ENCODE results near the gene VSIG10.
"Not testable (repeated sequence)": the region's sequence is repeated elsewhere in the genome, so short reads cannot be mapped to it uniquely, and the experiment has no call there.

The VSIG10 gene

GRCh38 chr12:118033902-118034301, 69.9 kb downstream of the VSIG10 start:
- no peak for DNase-seq (ENCODE audit: low read depth in 3 of 3)

- DNase-seq (ENCODE audit: low read depth in 3 of 3), result no peak
Observed at GRCh38 chr12:118033323-118033722, 70.5 kb downstream of the VSIG10 start.

- no peak for DNase-seq (ENCODE audit: low read depth in 3 of 3)
Observed at GRCh38 chr12:118032188-118032587, 71.6 kb downstream of the VSIG10 start.

- no peak for DNase-seq (ENCODE audit: low read depth in 3 of 3)
Observed at GRCh38 chr12:118029166-118029565, 74.6 kb downstream of the VSIG10 start.

GRCh38 chr12:118025168-118025567, 78.6 kb downstream of the VSIG10 start:
- DNase-seq (ENCODE audit: low read depth in 3 of 3), result no peak

- DNase-seq (ENCODE audit: low read depth in 3 of 3), result no peak
Observed at GRCh38 chr12:118023301-118023860, 80.4 kb downstream of the VSIG10 start.

- no peak for DNase-seq (ENCODE audit: low read depth in 3 of 3)
Observed at GRCh38 chr12:118022728-118023109, 81.1 kb downstream of the VSIG10 start.

- not testable (repeated sequence) for DNase-seq (ENCODE audit: low read depth in 3 of 3)
Observed at GRCh38 chr12:118022097-118022727, 81.6 kb downstream of the VSIG10 start.

- no peak for DNase-seq (ENCODE audit: low read depth in 3 of 3)
Observed at GRCh38 chr12:118020036-118020435, 83.8 kb downstream of the VSIG10 start.

- DNase-seq (ENCODE audit: low read depth in 3 of 3), result no peak
Observed at GRCh38 chr12:118017926-118018325, 85.9 kb downstream of the VSIG10 start.

- peak; percentile 94 to 97 (median 96) for DNase-seq (ENCODE audit: low read depth in 3 of 3)
Observed at GRCh38 chr12:118016424-118017264, 87.2 kb downstream of the VSIG10 start, which contains the start of gene RFC5. Gene RFC5, plus strand, starts transcription at chr12:118016703. Its CDS starts 125 bp downstream, at chr12:118016828.

GRCh38 chr12:118015944-118016343, 87.9 kb downstream of the VSIG10 start:
- no peak for DNase-seq (ENCODE audit: low read depth in 3 of 3)

- no peak for DNase-seq (ENCODE audit: low read depth in 3 of 3)
Observed at GRCh38 chr12:118015306-118015705, 88.5 kb downstream of the VSIG10 start.

All from stimulated activated CD4-positive, alpha-beta T cell treated with anti-CD3 and anti-CD28 coated beads, TNF-alpha, amount 100 ng/mL, for 4 hours (primary cell).